H54 (cell line): ENCODE results near the gene LDAH.

Source experiments
- DNase-seq: peaks from one replicate; pipeline ENCODE4 v3.0.0; 2011; ENCODE audit warnings: low spot score, mixed read lengths; ENCODE audit not compliant: insufficient read length
- FAIRE-seq: peaks from 3 replicates; lab custom pipeline; 2011; peaks lifted over from hg19 to GRCh38; lab: Jason Lieb, UNC
- POLR2A ChIP-seq: IDR thresholded peaks from 2 replicates; pipeline ENCODE4 v1.6.1; 2011; ENCODE audit warnings: low read depth, mild to moderate bottlenecking, low read length

The LDAH gene

DNA sequence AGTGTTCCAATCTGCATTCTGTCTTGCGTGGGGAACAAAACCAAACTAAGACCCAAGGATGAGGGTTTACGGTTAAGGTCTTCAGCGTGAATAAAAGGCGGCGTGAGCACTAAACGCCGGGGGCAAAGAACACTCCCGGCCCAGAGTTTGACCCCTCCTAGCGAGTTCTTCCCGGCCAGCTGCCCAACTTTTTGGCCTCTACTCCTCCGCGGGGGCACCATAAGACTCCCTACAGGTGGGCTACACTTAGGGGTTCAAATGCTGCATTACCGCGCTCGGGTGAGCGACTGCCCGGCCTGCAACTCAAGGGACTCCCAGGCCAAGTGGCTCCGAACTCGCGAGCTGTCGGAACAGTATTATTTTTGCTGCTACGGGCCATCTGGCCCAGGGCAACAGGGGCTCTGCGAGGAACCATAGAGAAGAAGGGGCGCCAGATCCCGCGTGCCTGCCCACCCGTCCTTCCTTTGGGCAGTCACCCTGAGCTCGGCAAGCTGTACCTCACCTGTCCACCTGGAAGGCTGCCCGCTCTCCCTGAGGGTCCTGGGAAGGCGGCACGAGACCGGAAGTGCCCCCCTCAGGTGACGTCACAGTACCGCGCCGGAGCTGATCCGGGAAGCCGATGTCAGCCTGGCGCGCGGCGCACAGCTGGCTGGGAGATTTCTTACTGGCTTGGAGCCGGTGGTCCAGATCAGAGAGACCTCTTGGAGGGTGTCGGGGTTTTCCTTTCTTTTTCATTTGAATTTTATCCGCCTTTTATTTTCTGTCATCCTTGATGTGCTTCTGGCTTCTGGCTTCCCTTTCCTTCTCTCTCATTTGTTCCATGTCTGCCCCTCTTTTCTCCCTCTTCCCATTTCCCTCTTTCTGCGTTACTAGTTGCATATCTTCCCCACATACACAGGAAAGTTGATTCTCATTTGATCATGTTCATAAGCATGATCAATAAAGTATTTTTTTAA lies at the start of gene LDAH:
Gene LDAH, minus strand, starts transcription at position 567 of the 956 bp plus-strand sequence. CDS start 21,638 bp downstream, outside the sequence.
- peak; percentile 50; the same call in 1 of the 2 replicates for TF ChIP-seq POLR2A
- DNase-seq (peak; percentile 77), FAIRE-seq (peak; percentile 93)

DNA sequence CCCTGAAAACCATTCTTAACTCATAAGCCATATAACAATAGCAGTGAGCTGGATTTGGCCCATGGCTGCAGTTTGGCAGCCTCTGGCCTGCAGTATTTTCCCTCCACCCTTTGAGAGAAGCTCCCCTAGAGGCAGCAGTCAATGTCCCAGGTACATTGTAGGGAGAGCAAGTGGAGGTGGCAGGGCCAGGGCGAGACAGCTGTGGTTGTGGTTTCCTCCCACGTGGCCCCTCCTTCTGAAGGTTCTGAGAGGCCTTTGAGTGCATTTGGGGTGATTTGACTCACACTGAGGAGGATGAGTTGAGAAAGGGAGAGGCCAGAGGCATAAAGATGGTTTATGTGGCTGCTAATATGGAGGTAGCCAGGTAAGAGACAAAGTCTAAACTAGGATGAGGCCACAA lies 45.5 kb upstream of the LDAH start:
- no peak for FAIRE-seq
- no peak for DNase-seq
- no peak for TF ChIP-seq POLR2A

DNA sequence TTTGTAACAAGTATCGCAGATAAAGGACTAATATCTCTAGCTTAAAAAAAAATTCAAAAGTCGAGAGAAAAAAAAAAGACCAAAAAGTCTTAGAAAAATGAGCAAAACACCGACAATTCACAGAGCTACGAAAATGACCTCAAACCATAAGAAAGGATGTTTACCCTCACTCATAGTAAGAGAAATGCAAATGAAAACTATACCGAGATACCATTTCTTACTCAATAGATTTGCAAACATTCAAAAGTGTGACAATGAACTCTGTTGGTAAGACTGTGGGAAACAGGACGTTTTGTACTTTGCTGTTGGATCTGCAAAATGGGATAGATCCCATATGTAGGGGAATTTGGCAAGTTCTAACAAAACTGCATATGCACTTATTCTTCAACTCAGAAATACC lies 39.9 kb upstream of the LDAH start:
- DNase-seq (no peak), FAIRE-seq (no peak)
- TF ChIP-seq POLR2A: no peak

DNA sequence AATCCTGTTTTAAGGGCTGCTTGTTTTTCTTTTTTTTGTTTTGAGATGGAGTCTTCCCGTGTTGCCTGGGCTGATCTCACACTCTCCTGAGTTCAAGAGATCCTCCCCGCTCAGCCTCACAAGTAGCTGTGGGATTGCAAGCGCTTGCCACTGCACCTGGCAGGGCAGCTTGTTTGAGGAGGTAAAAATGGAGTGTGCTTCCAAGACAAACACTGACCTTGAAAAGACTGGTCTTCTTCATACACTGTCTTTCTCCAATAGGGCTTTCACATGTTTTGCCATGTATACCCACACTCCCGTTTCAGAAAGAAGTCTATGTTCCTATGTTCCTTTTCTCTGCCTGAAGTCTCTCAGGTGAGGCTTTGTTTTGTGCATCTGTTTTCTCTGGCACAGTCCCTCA lies 32.6 kb upstream of the LDAH start:
- no peak for FAIRE-seq
- no peak for TF ChIP-seq POLR2A
- no peak for DNase-seq

DNA sequence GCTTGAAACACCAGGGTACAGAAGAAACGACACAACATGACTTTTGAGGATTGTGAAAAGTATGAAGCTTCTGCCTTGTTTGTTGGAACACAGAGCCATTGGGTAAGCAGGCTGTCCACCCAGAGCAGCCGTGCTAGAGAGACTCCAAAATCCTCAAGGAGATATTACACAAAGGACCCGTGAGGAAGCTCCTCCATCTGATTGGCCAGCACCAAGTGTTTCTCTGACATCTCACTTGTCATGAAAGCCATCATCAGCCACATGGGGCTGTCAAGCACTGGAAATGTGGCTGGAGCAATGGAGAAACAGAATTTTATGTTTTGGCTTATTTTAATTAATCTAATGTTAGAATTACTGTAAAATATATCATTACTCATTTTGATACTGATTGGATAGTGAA lies 29.8 kb upstream of the LDAH start:
- no peak for TF ChIP-seq POLR2A
- DNase-seq: no peak
- FAIRE-seq: no peak

DNA sequence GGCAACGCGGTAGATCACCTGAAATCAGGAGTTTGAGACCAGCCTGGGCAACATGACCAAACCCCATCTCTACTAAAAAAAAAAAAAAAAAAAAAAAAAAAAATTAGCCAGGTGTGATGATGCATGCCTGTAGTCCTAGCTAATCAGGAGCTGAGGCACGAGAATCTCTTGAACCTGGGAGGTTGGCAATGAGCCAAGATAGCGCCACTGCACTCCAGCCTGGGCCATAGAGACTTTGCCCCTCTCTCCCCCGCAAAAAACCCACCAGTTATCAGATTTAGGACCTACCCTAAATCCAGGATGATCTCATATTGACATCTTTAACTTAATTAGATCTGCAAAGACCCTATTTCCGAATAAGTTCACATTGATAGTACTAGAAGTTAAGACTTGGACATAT lies 29.2 kb upstream of the LDAH start:
- TF ChIP-seq POLR2A: no peak
- no peak for FAIRE-seq
- DNase-seq: no peak

DNA sequence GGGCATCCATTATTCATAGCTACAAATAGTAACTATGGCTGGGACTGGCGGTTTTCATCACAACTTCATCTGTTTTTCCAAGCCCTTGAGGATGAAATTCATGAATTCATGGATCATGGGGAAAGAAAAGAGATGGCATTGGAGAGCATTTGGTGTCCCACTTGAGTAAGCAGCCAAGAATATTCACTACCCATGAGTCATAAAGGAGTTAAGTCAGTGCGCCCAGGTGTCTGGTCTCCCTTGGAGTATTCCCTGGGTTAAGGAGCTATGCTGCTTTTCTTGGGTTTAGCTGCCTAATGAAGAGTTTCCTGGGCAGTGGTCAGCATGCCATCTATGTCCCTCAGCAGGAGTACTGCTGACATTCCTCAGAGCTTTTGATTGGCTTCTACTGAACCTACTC lies 21.3 kb upstream of the LDAH start:
- no peak for TF ChIP-seq POLR2A
- DNase-seq (no peak), FAIRE-seq (no peak)

DNA sequence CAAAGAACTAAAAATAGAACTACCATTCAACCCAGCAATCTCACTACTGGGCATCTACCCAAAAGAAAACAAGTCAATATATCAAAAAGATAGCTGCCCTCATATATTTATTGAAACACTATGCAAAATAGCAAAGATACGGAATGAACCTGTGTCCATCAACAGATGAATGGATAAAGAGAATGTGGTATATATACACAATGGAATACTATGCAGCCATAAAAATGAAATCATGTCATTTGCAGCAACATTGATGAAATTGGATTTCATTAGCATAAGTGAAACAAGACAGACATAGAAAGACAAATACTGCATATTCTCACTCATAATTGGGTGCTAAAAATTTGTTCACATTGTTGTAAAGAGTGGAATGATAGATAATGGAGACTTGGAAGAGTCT lies 16.2 kb upstream of the LDAH start:
- TF ChIP-seq POLR2A: no peak

DNA sequence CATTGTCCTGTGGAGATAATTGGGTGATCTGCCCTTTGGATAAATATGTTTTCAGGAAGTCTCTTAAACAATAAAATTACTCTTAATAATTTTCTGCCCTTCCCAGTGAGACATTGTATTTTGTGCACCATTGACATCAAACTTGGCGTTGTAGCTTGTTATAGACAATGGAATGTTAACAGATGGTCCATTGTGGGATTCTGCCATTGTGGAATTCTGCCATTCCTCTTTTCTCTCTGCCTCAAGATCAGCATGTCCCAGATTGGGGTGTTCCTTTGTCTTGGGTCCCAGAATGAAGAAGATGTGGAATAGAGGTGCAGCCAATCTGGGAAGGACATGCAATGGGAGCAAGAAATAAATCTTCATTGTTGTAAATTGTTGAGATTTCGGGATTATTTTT lies 15.1 kb upstream of the LDAH start:
- no peak for DNase-seq
- FAIRE-seq: no peak
- TF ChIP-seq POLR2A: no peak

More for the DNA sequence above, 16.2 kb upstream of the LDAH start:
- FAIRE-seq (no peak), DNase-seq (no peak)

DNA sequence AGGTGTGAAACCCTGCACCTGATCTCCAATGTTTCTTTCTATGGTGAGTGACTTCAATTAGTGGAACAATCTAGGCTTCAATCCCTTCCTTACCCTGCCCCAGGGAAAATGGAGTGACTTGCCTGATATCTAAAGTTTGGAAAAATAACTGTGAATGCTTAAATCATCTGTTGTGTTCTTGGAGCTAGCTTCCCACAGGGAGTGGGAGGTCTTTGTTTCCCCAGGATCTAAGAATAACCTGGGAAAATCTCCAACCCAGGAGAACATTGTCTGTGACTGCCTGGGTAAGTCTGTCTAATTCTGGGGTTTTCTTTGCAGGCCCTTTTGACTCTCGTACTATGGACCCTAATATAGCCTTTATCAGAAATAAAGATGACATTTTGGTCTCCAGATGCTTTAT lies 13.6 kb upstream of the LDAH start:
- FAIRE-seq (no peak), DNase-seq (no peak)

DNA sequence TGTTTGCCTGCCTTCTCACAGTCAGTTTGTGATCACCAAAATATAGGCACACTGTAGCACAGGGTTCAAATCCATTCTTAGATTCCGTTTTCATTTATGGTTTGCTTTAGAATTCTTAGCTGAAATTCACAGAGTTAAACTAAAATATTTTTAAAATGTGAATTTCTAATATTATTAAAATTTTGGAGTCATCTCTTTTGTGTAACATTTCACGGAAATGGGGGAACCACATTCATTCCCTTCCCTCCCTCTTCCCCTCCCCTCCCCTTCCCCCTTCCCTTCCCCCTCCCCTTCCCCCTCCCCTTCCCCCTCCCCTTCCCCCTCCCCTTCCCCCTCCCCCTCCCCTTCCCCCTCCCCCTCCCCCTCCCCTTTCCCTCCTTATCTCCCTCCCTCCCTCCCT lies 11.4 kb upstream of the LDAH start:
- FAIRE-seq: no peak
- no peak for TF ChIP-seq POLR2A
- no peak for DNase-seq

More for the DNA sequence above, 13.6 kb upstream of the LDAH start:
- no peak for TF ChIP-seq POLR2A

DNA sequence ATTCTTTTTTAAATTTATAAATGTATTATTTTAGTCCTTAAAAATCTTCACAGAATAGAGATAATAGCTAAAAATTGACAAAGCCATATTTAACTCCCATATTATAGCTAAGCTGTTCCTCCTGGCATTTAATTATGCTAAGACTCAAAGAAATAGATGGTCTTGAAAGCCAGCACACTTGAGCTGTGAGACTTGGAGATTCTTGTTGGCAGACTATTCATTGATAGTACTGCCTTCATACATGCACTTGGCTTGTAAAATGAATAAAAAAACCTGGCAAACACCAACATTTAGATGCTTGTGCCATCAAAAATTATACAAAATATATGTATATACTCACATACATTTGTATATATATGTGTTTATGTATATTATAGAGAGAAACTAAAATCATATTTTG lies 9.7 kb upstream of the LDAH start:
- no peak for FAIRE-seq
- no peak for DNase-seq
- TF ChIP-seq POLR2A: no peak

DNA sequence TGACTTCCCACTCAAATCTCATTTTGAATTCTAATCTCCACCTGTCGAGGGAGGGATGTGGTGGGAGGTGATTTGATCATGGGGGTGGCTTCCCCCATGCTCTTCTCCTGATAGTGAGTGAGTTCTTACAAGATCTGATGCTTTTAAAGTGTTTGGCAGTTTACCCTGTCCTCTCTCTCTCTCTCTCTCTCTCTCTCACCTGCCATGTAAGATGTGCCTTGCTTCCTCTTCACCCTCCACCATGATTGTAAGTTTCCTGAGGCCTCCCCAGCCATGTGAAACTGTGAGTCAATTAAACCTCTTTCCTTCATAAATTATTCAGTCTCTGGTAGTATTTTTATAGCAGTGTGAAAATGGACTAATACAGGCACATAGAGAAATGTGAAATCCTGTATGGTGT lies 7.0 kb upstream of the LDAH start:
- DNase-seq (no peak), FAIRE-seq (no peak)
- TF ChIP-seq POLR2A: no peak

DNA sequence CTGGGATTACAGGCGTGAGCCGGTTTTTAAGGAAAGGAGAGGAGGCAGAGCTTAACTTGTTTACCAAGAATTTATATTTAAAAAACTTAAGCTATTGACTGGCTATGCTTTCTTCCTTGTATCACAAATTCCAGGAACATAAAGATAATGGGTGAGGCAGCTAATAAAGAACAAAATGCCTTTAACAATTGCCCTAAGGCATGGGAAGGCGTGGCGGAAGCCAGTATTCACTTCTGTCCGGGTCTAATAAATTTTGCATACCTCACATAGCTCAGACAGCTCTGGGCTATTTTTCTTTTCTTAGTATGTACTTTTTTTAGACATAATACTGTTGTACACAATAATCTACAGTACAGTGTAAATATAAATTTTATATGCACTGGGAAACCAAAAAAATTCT lies 1.0 kb upstream of the LDAH start:
- DNase-seq (no peak), FAIRE-seq (no peak)
- no peak for TF ChIP-seq POLR2A

DNA sequence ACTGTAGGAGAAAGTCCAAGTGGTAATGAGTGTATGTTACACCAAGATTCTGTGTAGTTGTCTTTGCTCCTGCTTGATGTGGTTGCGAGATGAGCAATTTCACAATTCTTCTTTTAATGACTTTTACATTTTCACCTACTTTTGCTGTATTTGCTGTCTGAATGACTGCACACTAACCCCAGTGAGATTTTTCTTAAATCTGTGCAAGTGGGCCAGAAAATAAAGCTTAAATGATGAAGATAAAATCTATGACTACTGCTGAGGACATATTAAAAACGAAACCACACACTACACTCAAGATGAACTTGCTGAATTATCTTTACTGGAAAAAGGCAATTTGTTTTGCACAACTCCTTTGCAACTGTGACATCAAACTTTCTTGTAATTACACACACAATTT lies 4.1 kb downstream of the LDAH start:
- TF ChIP-seq POLR2A: no peak
- FAIRE-seq: no peak

More for the DNA sequence above, 4.1 kb downstream of the LDAH start:
- DNase-seq: no peak
